ENCODE results near the gene NFKBIB. TPM values are rescaled to one million over a fixed set of nuclear protein-coding genes. Genes with fewer than 3 reads are reported as not detected.

Gene NFKBIB
- total RNA-seq, 1 donor from 2014 or later, result 23.1 TPM

DNA sequence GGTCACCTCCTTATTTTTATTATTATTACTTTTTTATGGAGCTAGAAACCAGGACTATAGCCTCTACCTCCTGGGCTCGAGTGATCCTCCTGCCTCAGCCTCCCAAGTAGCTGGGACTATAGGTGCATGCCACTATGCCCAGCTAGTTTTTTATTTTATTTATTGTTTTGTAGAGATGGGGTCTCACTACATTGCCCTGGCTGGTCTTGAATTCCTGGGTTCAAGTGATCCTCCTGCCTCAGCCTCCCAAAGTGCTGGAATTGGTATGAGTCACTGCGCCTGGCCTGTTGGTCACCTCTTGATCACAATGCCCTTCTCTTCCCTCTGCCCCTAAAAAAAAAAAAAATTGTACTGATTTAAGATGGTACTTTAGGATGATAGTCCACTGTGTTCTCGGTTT, 51.4 kb downstream of the NFKBIB start:
- no peak overlapping the region for H3K27ac ChIP-seq
- ATAC-seq (no peak), DNase-seq (no peak)
- H3K4me3 ChIP-seq, result no peak overlapping the region
- H3K27me3 ChIP-seq (ENCODE audit: low read depth), result no peaks in the 10 kb centered on the region
- H3K4me1 ChIP-seq, result peaks cover 11% of the 10 kb centered on the region
- H3K36me3 ChIP-seq, result peaks cover 7% of the 10 kb centered on the region
- intact Hi-C loops (cut with DNase I), result no loop called here
- no peaks in the 10 kb centered on the region for H3K9me3 ChIP-seq
- TF ChIP-seq, protein P1, sequence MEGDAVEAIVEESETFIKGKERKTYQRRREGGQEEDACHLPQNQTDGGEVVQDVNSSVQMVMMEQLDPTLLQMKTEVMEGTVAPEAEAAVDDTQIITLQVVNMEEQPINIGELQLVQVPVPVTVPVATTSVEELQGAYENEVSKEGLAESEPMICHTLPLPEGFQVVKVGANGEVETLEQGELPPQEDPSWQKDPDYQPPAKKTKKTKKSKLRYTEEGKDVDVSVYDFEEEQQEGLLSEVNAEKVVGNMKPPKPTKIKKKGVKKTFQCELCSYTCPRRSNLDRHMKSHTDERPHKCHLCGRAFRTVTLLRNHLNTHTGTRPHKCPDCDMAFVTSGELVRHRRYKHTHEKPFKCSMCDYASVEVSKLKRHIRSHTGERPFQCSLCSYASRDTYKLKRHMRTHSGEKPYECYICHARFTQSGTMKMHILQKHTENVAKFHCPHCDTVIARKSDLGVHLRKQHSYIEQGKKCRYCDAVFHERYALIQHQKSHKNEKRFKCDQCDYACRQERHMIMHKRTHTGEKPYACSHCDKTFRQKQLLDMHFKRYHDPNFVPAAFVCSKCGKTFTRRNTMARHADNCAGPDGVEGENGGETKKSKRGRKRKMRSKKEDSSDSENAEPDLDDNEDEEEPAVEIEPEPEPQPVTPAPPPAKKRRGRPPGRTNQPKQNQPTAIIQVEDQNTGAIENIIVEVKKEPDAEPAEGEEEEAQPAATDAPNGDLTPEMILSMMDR (IDR thresholded peaks at IDR 0.05), result no peak

DNA sequence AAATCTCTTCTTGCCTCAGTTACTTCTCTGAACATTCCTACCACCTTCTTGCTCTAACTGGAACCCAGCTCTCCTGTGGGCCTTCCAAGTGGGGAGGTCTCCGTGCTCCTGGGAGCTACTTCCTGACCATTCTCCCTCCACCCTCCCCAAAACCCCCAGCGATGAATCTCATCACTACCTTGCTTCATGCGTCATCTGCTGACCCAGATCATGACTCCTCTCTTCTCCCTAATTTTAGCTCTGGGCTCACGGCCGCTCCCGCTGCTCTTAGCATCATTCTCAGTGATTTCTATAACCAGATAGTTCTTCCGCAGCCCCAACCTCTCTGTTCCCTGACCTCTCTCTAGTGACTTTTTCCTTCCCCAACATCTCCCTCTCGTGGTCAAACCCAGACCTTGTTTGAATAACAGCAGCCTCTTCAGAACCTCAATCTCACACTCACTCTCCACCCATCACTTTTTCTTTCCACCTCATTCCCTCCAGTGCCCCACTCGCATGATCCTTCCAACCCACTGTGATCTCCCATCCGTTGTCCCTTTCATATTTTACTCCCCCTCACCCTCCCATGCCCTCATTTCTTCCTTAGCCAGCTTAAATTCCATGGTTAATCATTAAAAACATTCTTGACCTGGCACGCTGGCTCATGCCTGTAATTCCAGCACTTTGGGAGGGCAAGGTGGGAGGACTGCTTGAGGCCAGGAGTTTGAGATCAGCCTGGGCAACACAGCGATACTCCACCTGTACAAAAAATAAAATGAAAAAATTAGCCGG, 52.8 kb downstream of the NFKBIB start:
- H3K9me3 ChIP-seq, result no peaks in the 10 kb centered on the region
- ATAC-seq, result peak; percentile 59 to 67
- intact Hi-C loops (cut with DNase I), result no loop called here
- H3K36me3 ChIP-seq, result no peaks in the 10 kb centered on the region
- no peak overlapping the region for H3K27ac ChIP-seq
- H3K4me1 ChIP-seq, result peaks cover 11% of the 10 kb centered on the region
- DNase-seq, result no peak
- H3K27me3 ChIP-seq (ENCODE audit: low read depth), result no peaks in the 10 kb centered on the region
- TF ChIP-seq, protein P1 (IDR thresholded peaks at IDR 0.05), result peak; percentile 34
- H3K4me3 ChIP-seq, result no peak overlapping the region

DNA sequence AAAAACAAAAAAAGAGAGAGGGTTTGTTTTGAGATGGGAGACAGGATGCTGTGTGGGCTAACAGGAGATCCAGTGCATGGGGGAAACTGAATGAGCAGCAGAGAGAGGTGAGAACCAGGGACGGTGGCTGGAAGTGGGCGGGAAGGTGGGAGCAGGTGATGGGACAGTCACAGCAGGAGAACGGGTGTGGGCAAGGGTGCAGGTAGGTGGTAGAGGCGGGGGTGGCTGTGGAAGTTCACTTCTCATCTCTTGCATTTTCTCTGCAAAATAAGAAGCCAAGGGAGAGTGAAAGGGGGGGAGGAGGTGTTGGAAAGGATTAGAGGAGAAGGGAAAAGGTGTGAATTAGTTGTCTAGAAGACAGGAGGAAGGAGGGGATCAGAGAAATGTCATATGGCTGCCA, 53.9 kb downstream of the NFKBIB start:
- Histone ChIP-seq H3K4me3 (no peak overlapping the region), H3K27ac (no peak overlapping the region), H3K9me3 (no peaks in the 10 kb centered on the region), H3K4me1 (peaks cover 11% of the 10 kb centered on the region), H3K36me3 (no peaks in the 10 kb centered on the region), H3K27me3 (ENCODE audit: low read depth) (no peaks in the 10 kb centered on the region)
- intact Hi-C loops (cut with DNase I), result no loop called here
- DNase-seq (no peak), ATAC-seq (no peak)
- TF ChIP-seq, protein P1 (IDR thresholded peaks at IDR 0.05), result no peak

DNA sequence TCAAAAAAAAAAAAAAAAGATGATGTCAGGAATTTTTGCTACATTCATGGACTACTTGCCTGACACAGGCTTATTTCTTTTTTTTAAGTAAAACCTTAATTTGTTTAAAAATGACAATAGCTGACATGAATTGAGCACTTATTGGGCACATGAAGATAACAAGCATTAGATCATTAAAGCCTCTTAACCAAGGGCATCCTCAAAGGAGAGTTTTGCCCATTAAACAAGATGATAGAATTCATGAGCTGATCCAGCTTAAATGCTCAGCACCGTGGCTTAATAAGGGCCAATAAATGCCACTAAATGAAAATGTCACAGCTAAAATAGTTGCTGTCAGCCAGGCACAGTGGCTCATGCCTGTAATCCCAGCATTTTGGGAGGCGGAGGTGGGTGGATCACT, 56.5 kb downstream of the NFKBIB start:
- Histone ChIP-seq H3K36me3 (no peaks in the 10 kb centered on the region), H3K4me1 (no peaks in the 10 kb centered on the region), H3K27me3 (ENCODE audit: low read depth) (no peaks in the 10 kb centered on the region), H3K4me3 (no peak overlapping the region), H3K27ac (no peak overlapping the region), H3K9me3 (no peaks in the 10 kb centered on the region)
- TF ChIP-seq, protein P1 (IDR thresholded peaks at IDR 0.05), result no peak
- no peak for DNase-seq
- intact Hi-C loops (cut with DNase I), result no loop called here
- ATAC-seq, result no peak

DNA sequence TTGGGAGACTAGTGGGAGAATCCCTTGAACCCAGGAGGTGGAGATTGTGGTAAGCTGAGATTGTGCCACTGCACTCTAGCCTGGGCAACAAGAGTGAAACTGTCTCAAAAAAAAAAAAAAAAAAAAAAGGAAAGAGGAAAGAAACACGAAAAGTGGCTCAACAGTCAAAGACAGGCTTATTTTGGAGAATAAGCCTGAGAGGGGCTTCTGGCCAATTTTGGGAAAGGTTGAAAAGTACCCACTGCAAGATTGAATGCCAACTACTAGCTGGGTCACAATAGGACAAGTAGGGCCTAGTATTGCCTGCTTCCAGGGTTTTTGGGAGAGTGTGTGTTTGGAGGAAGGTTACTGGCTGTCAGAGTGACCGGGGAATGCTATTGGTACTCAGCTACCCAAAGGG, 58.5 kb downstream of the NFKBIB start:
- TF ChIP-seq, protein P1 (IDR thresholded peaks at IDR 0.05), result no peak
- Histone ChIP-seq H3K9me3 (no peaks in the 10 kb centered on the region), H3K4me3 (no peak overlapping the region), H3K27me3 (ENCODE audit: low read depth) (no peaks in the 10 kb centered on the region), H3K36me3 (no peaks in the 10 kb centered on the region), H3K27ac (no peak overlapping the region), H3K4me1 (peaks cover 7% of the 10 kb centered on the region)
- no peak for ATAC-seq
- DNase-seq, result no peak
- intact Hi-C loops (cut with DNase I), result no loop called here

Other genes with a start within 250 kb of the NFKBIB start
- gene CAPN12, start 155.5 kb upstream of the NFKBIB start, total RNA-seq, result 18.2 TPM
- gene LGALS7, start 126.5 kb upstream of the NFKBIB start, total RNA-seq, result not detected
- not detected for gene LGALS7B, start 110.8 kb upstream of the NFKBIB start, total RNA-seq
- 4.2 TPM for gene LGALS4, start 87.0 kb upstream of the NFKBIB start, total RNA-seq
- gene ECH1, start 68.2 kb upstream of the NFKBIB start, total RNA-seq, result 227 TPM
- gene HNRNPL, start 50.0 kb upstream of the NFKBIB start, total RNA-seq, result 274 TPM
- gene RINL, start 21.7 kb upstream of the NFKBIB start, total RNA-seq, result 8.3 TPM
- gene SIRT2, start 351 bp upstream of the NFKBIB start, total RNA-seq, result 60.1 TPM
- not detected for gene CCER2, start 12.2 kb downstream of the NFKBIB start, total RNA-seq
- gene SARS2, start 30.8 kb downstream of the NFKBIB start, total RNA-seq, result 21.0 TPM
- 25.9 TPM for gene MRPS12, start 31.0 kb downstream of the NFKBIB start, total RNA-seq
- gene FBXO17, start 75.8 kb downstream of the NFKBIB start, total RNA-seq, result 10.5 TPM
- 6.4 TPM for gene FBXO27, start 132.6 kb downstream of the NFKBIB start, total RNA-seq
- not detected for gene ACP7, start 184.4 kb downstream of the NFKBIB start, total RNA-seq
- 73.0 TPM for gene PAK4, start 225.8 kb downstream of the NFKBIB start, total RNA-seq

Data from lower lobe of right lung (tissue), 2 donors.